GM21447 (cell line): ENCODE results near the gene VSTM5.

ENCODE experiments used
- ATAC-seq: cut with Tn5 transposase; IDR thresholded peaks from one replicate; pipeline ENCODE4 v1.9.1; 2021; ENCODE audit not compliant: unreplicated experiment

Gene VSTM5

GRCh38 chr11:93843906-93844305 lies 6.5 kb downstream of the VSTM5 start:
- no peak for ATAC-seq

GRCh38 chr11:93842461-93842860 lies 8.0 kb downstream of the VSTM5 start:
- ATAC-seq: no peak

- ATAC-seq: no peak
Measured at GRCh38 chr11:93842034-93842433, 8.4 kb downstream of the VSTM5 start.

GRCh38 chr11:93841446-93841845 lies 9.0 kb downstream of the VSTM5 start:
- no peak for ATAC-seq

- no peak for ATAC-seq
Measured at GRCh38 chr11:93840981-93841380, 9.4 kb downstream of the VSTM5 start.

GRCh38 chr11:93840180-93840579 lies 10.2 kb downstream of the VSTM5 start:
- ATAC-seq: no peak

GRCh38 chr11:93838967-93839366 lies 11.5 kb downstream of the VSTM5 start:
- ATAC-seq: no peak

GRCh38 chr11:93832780-93833179 lies 17.6 kb downstream of the VSTM5 start:
- ATAC-seq: no peak

GRCh38 chr11:93831343-93832127 lies 18.9 kb downstream of the VSTM5 start:
- ATAC-seq: no peak

GRCh38 chr11:93829598-93829997 lies 20.8 kb downstream of the VSTM5 start:
- ATAC-seq: no peak

GRCh38 chr11:93827363-93827762 lies 23.1 kb downstream of the VSTM5 start:
- ATAC-seq: no peak

GRCh38 chr11:93823210-93823609 lies 27.2 kb downstream of the VSTM5 start:
- ATAC-seq: no peak

- no peak for ATAC-seq
Measured at GRCh38 chr11:93822359-93822758, 28.1 kb downstream of the VSTM5 start.

- ATAC-seq: no peak
Measured at GRCh38 chr11:93821617-93822016, 28.8 kb downstream of the VSTM5 start.

- no peak for ATAC-seq
Measured at GRCh38 chr11:93820847-93821246, 29.6 kb downstream of the VSTM5 start.

GRCh38 chr11:93819966-93820695 lies 30.3 kb downstream of the VSTM5 start:
- ATAC-seq: no peak

GRCh38 chr11:93817426-93818348 lies 32.7 kb downstream of the VSTM5 start:
- no peak for ATAC-seq

GRCh38 chr11:93814966-93815633 lies 35.3 kb downstream of the VSTM5 start:
- no peak for ATAC-seq

GRCh38 chr11:93813974-93814373 lies 36.4 kb downstream of the VSTM5 start:
- no peak for ATAC-seq

GRCh38 chr11:93807980-93808379 lies 42.4 kb downstream of the VSTM5 start:
- ATAC-seq: no peak

GRCh38 chr11:93804879-93805278 lies 45.5 kb downstream of the VSTM5 start:
- no peak for ATAC-seq
